ENCODE measurements around the gene ERI3. TPM values are rescaled to one million over a fixed set of nuclear protein-coding genes. Genes with fewer than 3 reads are reported as not detected.

ERI3 gene
- total and polyA plus RNA-seq, 10 of the 15 experiments (the other 5 are each of a cell fraction or from before 2014, with no cell fraction given), result 20.6 to 90.4 (median 41.2) TPM

GRCh38 chr1:44239331-44239960 lies 115.6 kb downstream of the ERI3 start:
- WGBS (ENCODE audit: insufficient coverage, insufficient replicate concordance, low lambda C conversion rate, missing lambda C conversion rate), result 38% methylated on average over 5 of the region's 8 CpGs
- FAIRE-seq (no peak), ATAC-seq (no peak), DNase-seq (ENCODE audit: low read depth, low spot score) (no peak)
- H3K4me2 ChIP-seq (ENCODE audit: control insufficient read depth, insufficient read depth), result no peak overlapping the region
- H3K9ac ChIP-seq (ENCODE audit: control insufficient read depth, insufficient read depth, low read length), result no peak overlapping the region
- H3K27ac ChIP-seq (ENCODE audit: control insufficient read depth, insufficient read depth), result no peak overlapping the region
- H3K27me3 ChIP-seq (replicated peaks in 1 of 2; ENCODE audit: control insufficient read depth in 2 of 2, insufficient read depth in 2 of 2, low read length in 1 of 2), result no peaks in the 10 kb centered on the region
- H3K79me2 ChIP-seq (ENCODE audit: control insufficient read depth, insufficient read depth, low read length), result no peaks in the 10 kb centered on the region
- intact Hi-C loops (cut with micrococcal nuclease; ENCODE audit: unreplicated experiment), result no loop called here
- no peaks in the 10 kb centered on the region for H3K9me3 ChIP-seq (replicated peaks; ENCODE audit: control insufficient read depth, insufficient read depth, low read length)
- in situ Hi-C loops (cut with MboI), result no loop called here
- POLR2A ChIA-PET, result no interaction called here
- CTCF ChIA-PET, result interaction anchor here (1.6 kb wide), 1 partner anchor 21 kb away, joined by 5 read pairs; no protein-coding TSS in a partner anchor
- H4K20me1 ChIP-seq (ENCODE audit: control insufficient read depth, insufficient read depth), result no peaks in the 10 kb centered on the region
- RAD21 ChIA-PET (ENCODE audit: unreplicated experiment), result interaction anchor here (1.5 kb wide), 1 partner anchor 77 kb away, joined by 3 read pairs; no protein-coding TSS in a partner anchor
- TF ChIP-seq TARDBP (IDR thresholded peaks at IDR 0.05; ENCODE audit: borderline replicate concordance), result no peak
- no peak for TF ChIP-seq PRDM15 (CRISPR knock-in tag; IDR thresholded peaks at IDR 0.05)
- TF ChIP-seq SMAD1 (IDR thresholded peaks at IDR 0.05; ENCODE audit: low read depth, partially characterized antibody), result no peak
- TF ChIP-seq SUZ12 (IDR thresholded peaks at IDR 0.05; ENCODE audit: unreplicated experiment), result no peak
- no peak for TF ChIP-seq SKIL (IDR thresholded peaks at IDR 0.05; ENCODE audit: low read depth, poor library complexity, severe bottlenecking)
- TF ChIP-seq JUND (IDR thresholded peaks at IDR 0.05; ENCODE audit: low read depth, low read length), result no peak
- no peak for TF ChIP-seq LARP7 (IDR thresholded peaks at IDR 0.05)
- TF ChIP-seq SUPT20H (IDR thresholded peaks at IDR 0.05; ENCODE audit: borderline replicate concordance, control insufficient read depth, low read depth, low read length), result no peak
- no peak for TF ChIP-seq RB1 (IDR thresholded peaks at IDR 0.05; ENCODE audit: borderline replicate concordance)
- TF ChIP-seq NBN (IDR thresholded peaks at IDR 0.05), result no peak
- TF ChIP-seq CHD1 (IDR thresholded peaks at IDR 0.05; ENCODE audit: low read depth, low read length), result no peak
- TF ChIP-seq RBBP5 (conservative IDR thresholded peaks at IDR 0.05), result no peak
- no peak for TF ChIP-seq ZNF592 (IDR thresholded peaks at IDR 0.05)
- no peak for TF ChIP-seq KAT2A (conservative IDR thresholded peaks at IDR 0.05; ENCODE audit: control insufficient read depth, low read depth, low read length)
- no peak for TF ChIP-seq MYB (IDR thresholded peaks at IDR 0.05; ENCODE audit: borderline replicate concordance, low read depth, low read length)
- SMC1A ChIA-PET (ENCODE audit: uncharacterized antibody, unreplicated experiment), result interaction anchor here (2.5 kb wide), 1 partner anchor 22 kb away, joined by 6 read pairs; no protein-coding TSS in a partner anchor
- no peaks in the 10 kb centered on the region for H3K4me1 ChIP-seq (ENCODE audit: control insufficient read depth, insufficient read depth, low read length)
- no peak overlapping the region for H3K4me3 ChIP-seq
- H3K36me3 ChIP-seq (ENCODE audit: control insufficient read depth in 2 of 2, insufficient read depth in 2 of 2, low read length in 1 of 2), result peaks cover 0 to 3% of the 10 kb centered on the region in 2 experiments; a peak in 2 of 4 replicates
- no TSS peak for BruUV-seq (replicated peaks)
- H2AFZ ChIP-seq (ENCODE audit: control insufficient read depth, low read depth, low read length), result no peak overlapping the region

Measured in GM12878 (cell line).